Neutrophil (primary cell): ENCODE data around the gene LY6G6D.

ENCODE experiments used
- H3K27ac ChIP-seq: fragments of 200-600 bp; sonication (generic); 2 replicates; pipeline ENCODE4 v1.5.1; 2016; ENCODE audit warnings: mild to moderate bottlenecking, moderate library complexity
- H3K27me3 ChIP-seq: fragments of 200-600 bp; sonication (generic); 2 replicates; pipeline ENCODE4 v1.6.0; 2016; ENCODE audit warnings: mild to moderate bottlenecking
- H3K36me3 ChIP-seq: fragments of 200-600 bp; sonication (generic); 2 replicates; pipeline ENCODE4 v1.5.1; 2017
- H3K4me1 ChIP-seq, 2 experiments: fragments of 200-600 bp in 1 of 2; sonication (generic) in 1 of 2; 1 replicate in 1 of 2; 2 replicates in 1 of 2; pipeline versions ENCODE4 v1.5.1 to v1.6.1; 2013 to 2016; ENCODE audit warnings: low read depth in 1 of 2, low read length in 1 of 2, mild to moderate bottlenecking in 1 of 2, moderate library complexity in 1 of 2; ENCODE audit not compliant: control insufficient read depth in 1 of 2, insufficient read depth in 1 of 2
- H3K4me3 ChIP-seq, 2 experiments: fragments of 200-600 bp in 1 of 2; sonication (generic) in 1 of 2; 1 replicate in 1 of 2; 2 replicates in 1 of 2; pipeline ENCODE4 v1.5.1; 2013 to 2016; ENCODE audit warnings: low read depth in 1 of 2, low read length in 1 of 2, mild to moderate bottlenecking in 1 of 2, moderate library complexity in 1 of 2
- H3K9me3 ChIP-seq: fragments of 200-600 bp; sonication (generic); 2 replicates; pipeline ENCODE4 v1.5.1; 2016
- TF ChIP-seq, protein P1 (sequence below): fragments of 200-600 bp; sonication (generic); IDR thresholded peaks from 2 replicates; pipeline ENCODE4 v1.5.1; 2016; ENCODE audit warnings: antibody characterized with exemption

The LY6G6D gene

DNA sequence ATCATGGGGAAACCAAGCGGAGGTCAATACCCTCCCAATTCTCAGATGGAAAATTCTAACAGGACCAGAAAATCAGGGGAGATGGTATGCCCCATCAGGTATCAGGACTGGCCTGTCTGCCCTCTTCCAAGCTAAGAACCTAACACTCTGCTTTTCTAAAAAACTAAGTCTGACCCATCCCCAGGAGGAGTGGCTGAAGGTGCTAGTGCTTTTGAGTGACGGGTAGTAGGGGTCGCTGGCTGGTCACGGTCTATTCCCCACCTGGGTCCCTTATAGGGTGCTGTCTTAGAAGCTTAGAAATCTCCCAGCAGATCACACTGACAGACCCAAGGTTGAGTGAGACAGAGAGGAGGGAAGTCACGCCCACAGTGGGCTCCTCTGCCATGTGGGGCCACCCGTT lies 21.6 kb upstream of the LY6G6D start:
- peaks cover 83% of the 10 kb centered on the region for H3K36me3 ChIP-seq
- no peaks in the 10 kb centered on the region for H3K9me3 ChIP-seq
- no peaks in the 10 kb centered on the region for H3K4me1 ChIP-seq
- H3K27ac ChIP-seq = no peak overlapping the region
- TF ChIP-seq, protein P1, sequence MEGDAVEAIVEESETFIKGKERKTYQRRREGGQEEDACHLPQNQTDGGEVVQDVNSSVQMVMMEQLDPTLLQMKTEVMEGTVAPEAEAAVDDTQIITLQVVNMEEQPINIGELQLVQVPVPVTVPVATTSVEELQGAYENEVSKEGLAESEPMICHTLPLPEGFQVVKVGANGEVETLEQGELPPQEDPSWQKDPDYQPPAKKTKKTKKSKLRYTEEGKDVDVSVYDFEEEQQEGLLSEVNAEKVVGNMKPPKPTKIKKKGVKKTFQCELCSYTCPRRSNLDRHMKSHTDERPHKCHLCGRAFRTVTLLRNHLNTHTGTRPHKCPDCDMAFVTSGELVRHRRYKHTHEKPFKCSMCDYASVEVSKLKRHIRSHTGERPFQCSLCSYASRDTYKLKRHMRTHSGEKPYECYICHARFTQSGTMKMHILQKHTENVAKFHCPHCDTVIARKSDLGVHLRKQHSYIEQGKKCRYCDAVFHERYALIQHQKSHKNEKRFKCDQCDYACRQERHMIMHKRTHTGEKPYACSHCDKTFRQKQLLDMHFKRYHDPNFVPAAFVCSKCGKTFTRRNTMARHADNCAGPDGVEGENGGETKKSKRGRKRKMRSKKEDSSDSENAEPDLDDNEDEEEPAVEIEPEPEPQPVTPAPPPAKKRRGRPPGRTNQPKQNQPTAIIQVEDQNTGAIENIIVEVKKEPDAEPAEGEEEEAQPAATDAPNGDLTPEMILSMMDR = no peak
- no peaks in the 10 kb centered on the region for H3K27me3 ChIP-seq
- H3K4me3 ChIP-seq = no peak overlapping the region

DNA sequence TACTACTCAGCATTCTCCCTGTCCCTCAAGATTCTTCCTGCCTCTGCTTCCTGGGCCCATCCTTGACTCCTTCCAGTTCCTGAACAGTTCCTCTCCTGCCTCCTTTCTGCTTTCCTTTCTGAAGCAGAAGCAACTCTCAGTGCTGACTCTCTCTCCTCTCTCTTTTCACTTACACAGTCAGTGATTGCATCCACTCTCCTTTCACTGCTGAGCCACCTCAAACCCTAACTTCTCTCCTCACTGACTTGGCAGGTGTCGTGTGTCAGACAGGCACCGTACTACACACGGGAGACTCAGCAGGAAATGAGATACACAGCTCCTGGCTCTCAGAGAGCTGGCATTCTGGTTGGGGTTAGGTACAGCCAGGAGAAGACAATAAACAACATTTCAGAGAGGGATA lies 17.6 kb upstream of the LY6G6D start:
- no peaks in the 10 kb centered on the region for H3K9me3 ChIP-seq
- H3K4me1 ChIP-seq = peaks cover 16 to 18% of the 10 kb centered on the region in 2 experiments
- no peak overlapping the region for H3K4me3 ChIP-seq
- H3K27me3 ChIP-seq = no peaks in the 10 kb centered on the region
- peaks cover 72% of the 10 kb centered on the region for H3K36me3 ChIP-seq
- H3K27ac ChIP-seq = peak overlapping the region; percentile 51
- TF ChIP-seq, protein P1 = no peak

DNA sequence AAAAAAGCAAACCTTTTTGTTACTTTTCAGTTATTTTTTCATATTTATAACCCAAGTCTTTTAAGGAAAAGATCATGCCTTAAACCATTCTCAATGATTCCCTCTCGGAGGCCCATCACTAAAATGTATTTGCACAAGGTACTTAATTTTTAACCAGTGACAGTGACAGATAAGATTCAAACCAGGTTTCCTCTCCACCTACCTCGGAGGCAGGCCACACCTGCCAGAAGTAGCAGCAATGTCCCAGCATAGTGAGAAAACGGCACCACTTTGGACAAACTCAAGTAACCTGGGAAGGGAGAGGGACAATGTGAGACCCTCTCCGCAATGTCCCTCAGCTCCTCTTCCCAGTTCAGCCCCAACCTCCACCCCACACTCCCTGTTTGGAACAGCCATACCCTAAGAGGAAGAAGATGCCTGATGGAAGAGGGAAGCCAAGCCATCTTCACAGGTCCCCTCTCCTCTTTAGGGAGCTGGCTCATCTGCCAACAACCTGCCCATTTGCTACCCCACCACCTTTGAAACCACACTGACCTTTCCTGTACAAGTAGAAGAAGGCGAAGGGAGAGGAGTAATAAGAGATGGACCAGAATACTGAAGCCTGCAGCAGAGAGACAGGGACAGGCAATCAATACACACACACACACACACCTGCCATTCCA lies 14.3 kb upstream of the LY6G6D start:
- TF ChIP-seq, protein P1 = no peak
- Histone ChIP-seq H3K9me3 (no peaks in the 10 kb centered on the region), H3K27me3 (no peaks in the 10 kb centered on the region), H3K4me3 (no peak overlapping the region), H3K4me1 (peaks cover 25% of the 10 kb centered on the region in 2 experiments), H3K36me3 (peaks cover 39% of the 10 kb centered on the region), H3K27ac (peak overlapping the region; percentile 99)

DNA sequence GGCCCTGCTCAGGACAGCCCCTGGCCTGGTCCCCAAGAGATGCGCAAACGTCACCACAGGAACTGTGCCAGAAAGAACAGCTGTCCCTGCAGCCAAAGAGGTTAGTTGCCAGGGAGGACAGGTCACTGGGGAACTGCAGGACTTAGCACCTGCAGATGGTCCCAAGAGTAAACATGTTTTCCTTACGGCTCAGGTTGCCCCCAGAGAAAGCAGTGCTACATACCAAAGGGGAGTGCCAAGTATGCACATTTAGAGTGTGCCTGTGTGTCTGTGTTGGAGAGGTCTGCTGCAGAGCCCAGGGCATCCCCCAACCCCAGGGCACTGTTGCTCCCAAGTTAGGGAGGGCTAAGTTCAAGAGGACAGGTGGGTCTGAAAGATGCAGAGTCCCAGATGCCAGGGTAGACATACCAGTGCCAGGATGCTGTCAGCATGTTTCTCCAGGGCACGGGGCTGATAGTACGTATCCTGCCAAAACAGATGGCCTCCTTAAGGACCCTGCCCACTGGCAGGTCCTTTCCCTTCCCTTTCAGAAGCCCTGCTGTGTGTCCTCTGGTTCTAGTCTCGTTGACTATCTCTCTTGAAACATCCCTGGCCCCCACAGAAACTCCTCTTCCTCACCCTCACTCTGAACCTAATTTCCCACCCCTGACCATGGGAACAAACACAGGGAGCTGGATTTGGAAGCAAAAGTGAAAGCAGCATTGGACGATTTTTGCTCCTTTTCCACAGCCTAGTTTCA lies 13.3 kb upstream of the LY6G6D start:
- TF ChIP-seq, protein P1 = no peak
- H3K4me1 ChIP-seq = peaks cover 25% of the 10 kb centered on the region in 2 experiments
- no peaks in the 10 kb centered on the region for H3K27me3 ChIP-seq
- H3K36me3 ChIP-seq = peaks cover 31% of the 10 kb centered on the region
- H3K27ac ChIP-seq = peak overlapping the region; percentile 99
- no peaks in the 10 kb centered on the region for H3K9me3 ChIP-seq
- H3K4me3 ChIP-seq = peak overlapping the region; percentile 78 to 93

DNA sequence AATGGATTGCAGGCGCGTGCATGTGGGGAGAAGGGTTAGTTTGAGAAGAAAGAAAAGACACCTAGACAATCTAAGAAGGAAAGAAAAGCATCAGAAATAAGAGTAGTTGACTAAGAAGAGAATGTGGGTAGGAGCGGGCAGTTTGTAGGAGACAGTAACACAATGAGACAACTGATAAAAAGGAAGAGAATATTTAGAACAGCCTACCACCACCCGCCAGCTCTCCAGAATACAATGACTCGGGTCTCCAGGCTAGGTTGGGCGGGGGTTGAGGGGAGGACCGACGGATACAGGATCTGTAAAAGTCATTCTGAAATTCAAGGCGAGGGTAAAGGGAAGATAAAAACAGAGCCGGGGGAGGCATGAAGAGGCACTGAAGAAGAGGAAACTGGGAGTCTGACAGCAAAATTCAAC lies 12.7 kb upstream of the LY6G6D start:
- Histone ChIP-seq H3K27me3 (no peaks in the 10 kb centered on the region), H3K4me1 (peaks cover 25% of the 10 kb centered on the region in 2 experiments), H3K4me3 (peak overlapping the region; percentile 78 to 93), H3K9me3 (no peaks in the 10 kb centered on the region), H3K27ac (peak overlapping the region; percentile 99), H3K36me3 (peaks cover 30% of the 10 kb centered on the region)
- TF ChIP-seq, protein P1 = no peak
